GM23248 (cell line): Measurements from ENCODE around the gene MAMDC2.

Experiments used
- EZH2 ChIP-seq: fragments of 200-600 bp; sonication (generic); IDR thresholded peaks from 2 replicates; pipeline ENCODE4 v1.6.1; 2018; ENCODE audit warnings: antibody characterized with exemption, mild to moderate bottlenecking; ENCODE audit not compliant: insufficient read depth, poor library complexity, severe bottlenecking
- EZH2phosphoT487 ChIP-seq: fragments of 200-600 bp; sonication (generic); IDR thresholded peaks from 2 replicates; pipeline ENCODE4 v1.6.1; 2018; ENCODE audit warnings: antibody characterized with exemption, moderate library complexity, mild to moderate bottlenecking, low read depth; ENCODE audit not compliant: insufficient read depth

- no peak for TF ChIP-seq EZH2
- no peak for TF ChIP-seq EZH2phosphoT487
Measured at GRCh38 chr9:70127036-70127435, 83.4 kb downstream of the MAMDC2 start.
